GM21576 (cell line): ENCODE measurements around the gene TBCC.

Experiments used
- ATAC-seq: cut with Tn5 transposase; IDR thresholded peaks from one replicate; pipeline ENCODE4 v1.9.1; 2021; ENCODE audit warnings: mild to moderate bottlenecking, moderate library complexity; ENCODE audit not compliant: unreplicated experiment

TBCC gene

DNA sequence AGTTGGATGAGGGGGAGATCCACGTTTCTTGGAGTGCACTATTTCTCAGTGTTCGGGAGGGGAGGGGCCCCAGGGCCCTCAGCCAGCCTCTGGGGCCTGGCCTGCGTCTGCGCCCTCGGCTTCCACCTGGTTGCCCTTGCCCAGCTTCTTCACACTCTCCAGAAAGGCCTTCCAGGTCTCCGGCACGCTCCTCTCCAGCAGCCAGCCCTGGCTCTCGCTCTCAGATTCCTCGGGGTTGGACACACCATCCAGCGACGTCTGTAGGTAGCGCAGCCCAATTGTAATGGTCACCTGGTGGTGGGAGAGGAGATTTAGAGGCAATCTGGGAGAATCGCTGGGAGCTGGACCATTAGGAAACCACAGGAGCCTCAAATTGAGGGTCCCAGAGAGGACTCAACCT lies 47.7 kb downstream of the TBCC start:
- ATAC-seq = no peak

DNA sequence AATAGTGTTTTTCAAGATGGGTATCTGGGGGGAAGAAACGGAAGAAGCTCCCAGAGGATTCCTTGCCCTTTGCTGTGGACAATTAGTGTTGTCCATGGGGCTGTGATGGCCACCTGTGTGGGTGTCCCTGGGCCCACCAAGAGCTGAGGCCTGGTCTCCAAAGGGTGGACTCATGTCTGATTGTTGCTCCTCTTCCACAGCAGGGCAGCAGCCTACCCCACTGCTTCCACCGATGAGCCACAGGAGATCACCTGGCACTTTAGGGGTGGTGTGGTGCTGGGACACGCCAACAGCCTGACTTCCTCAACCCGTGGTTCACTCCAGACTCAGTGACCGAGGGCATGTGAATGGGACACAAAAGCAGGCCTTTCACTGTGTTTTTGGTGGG lies 48.6 kb downstream of the TBCC start:
- ATAC-seq = no peak

DNA sequence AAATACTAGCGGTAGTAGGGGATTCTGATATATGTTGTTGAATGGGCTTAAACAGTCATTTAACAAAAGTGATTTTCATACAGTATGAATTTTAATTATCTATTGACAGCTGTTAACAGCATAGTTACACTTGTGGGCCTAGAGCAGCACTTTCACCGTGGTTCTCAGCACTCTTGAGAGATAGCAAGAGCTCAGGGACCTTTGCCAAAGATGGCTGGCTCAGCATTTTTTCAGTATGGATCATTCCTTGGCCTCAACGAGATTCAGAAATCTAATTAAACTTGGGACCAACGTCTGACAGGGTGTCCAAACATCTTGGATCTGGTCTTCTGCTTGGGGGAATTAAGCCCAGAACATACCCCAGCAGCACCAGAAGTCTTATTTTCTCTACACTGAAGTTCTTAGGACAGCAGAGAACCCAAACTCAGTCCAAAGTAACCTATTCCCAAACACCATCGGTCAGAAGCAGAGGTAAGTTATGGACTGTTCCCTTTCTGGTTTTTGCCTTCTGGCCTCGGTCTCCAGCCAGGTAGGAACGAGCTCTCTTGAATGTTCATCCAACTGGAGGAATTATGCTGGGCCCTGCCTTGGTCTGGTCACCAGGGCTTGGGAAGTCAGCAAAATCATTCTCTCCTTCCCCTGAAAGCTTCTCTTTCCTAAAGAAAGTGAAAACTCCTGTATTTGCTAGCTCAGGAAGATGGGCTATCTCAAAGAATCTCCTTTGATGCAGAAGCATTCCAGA lies 49.2 kb downstream of the TBCC start:
- no peak for ATAC-seq

DNA sequence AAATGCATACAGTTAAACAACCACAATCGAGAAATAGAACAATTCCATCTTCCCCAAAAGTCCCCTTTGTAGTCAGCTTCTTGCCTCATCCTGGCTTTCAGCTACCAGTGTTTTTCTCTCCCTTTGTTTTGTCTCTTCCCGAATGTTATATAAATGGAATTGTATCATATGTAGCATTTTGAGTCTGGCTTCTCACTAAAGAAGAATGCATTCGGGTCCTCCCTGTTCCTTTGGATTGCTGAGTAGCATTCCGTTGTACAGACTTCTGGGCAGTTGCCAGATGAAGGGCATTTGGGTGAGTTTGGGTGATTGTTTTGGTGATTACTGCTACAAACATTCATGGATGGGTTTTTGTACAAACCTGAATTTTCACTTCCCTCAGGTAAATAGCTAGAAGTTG lies 51.3 kb downstream of the TBCC start:
- ATAC-seq = no peak
